HCT116 (cell line): ENCODE measurements around the gene ATP8A2. TPM values are rescaled to one million over a fixed set of nuclear protein-coding genes. Genes with fewer than 3 reads are reported as not detected.

Source experiments
- ATAC-seq: fragments of 200-7000 bp; cut with Tn5 transposase; 2 replicates; pipeline ENCODE4 v1.9.1; 2020; ENCODE audit warnings: mild to moderate bottlenecking, moderate library complexity
- BruUV-seq: library from RNA; stranded (reverse); fragments of 400-500 nt; replicated peaks from 2 replicates; lab custom pipeline; 2021; lab: Mats Ljungman, UMichigan
- CTCF ChIA-PET: fragments of 300-600 bp; sonication (Branson Sonifier 250); formaldehyde crosslinking; loops from one replicate; lab custom pipeline; 2021; ENCODE audit warnings: antibody characterized with exemption; lab: Charles Lee
- POLR2A ChIA-PET: fragments of 300-600, 350-600 bp; sonication (Branson Sonifier 250); formaldehyde crosslinking; loops from one replicate; lab custom pipeline; 2021; ENCODE audit warnings: antibody characterized with exemption; lab: Charles Lee
- RAD21 ChIA-PET, 2 experiments: fragments of 300-600 bp; sonication (Branson Sonifier 250); formaldehyde crosslinking; loops; one replicate each; lab custom pipeline; 2023; ENCODE audit warnings: low total read pairs in 2 of 2; ENCODE audit not compliant: uncharacterized antibody in 2 of 2, unreplicated experiment in 2 of 2, low non-redundant PET in 1 of 2; lab: Charles Lee
- DNase-seq: peaks from one replicate; pipeline ENCODE4 v3.0.0-alpha.2; 2010; ENCODE audit warnings: low read depth, low spot score
- H2AFZ ChIP-seq: fragments of 200-600 bp; shearing (Covaris generic), sonication (generic); 2 replicates; pipeline ENCODE4 v1.6.1; 2017; ENCODE audit warnings: low read depth, mixed run types, mixed read lengths, antibody characterized with exemption, low read length; ENCODE audit not compliant: poor library complexity, severe bottlenecking
- H3K27ac ChIP-seq: 2 replicates; pipeline ENCODE4 v1.5.1; 2012; ENCODE audit warnings: low read depth, low read length
- H3K27me3 ChIP-seq: fragments of 200-600 bp; sonication (generic); 2 replicates; pipeline ENCODE4 v1.6.1; 2016; ENCODE audit warnings: mixed run types, low read length, mixed read lengths; ENCODE audit not compliant: insufficient read depth
- H3K36me3 ChIP-seq, 2 experiments: fragments of 200-500 bp in 1 of 2; fragments of 200-600 bp in 1 of 2; sonication (Bioruptor generic) in 1 of 2; sonication (generic) in 1 of 2; 2 replicates each; pipeline versions ENCODE4 v1.5.1 to v1.6.1; 2014 to 2016; ENCODE audit warnings: low read length in 2 of 2, inconsistent platforms in 1 of 2, mixed read lengths in 1 of 2, mixed run types in 1 of 2; ENCODE audit not compliant: insufficient read depth in 2 of 2, control insufficient read depth in 1 of 2
- H3K4me1 ChIP-seq, 2 experiments: fragments of 200-600 bp in 1 of 2; sonication (generic) in 1 of 2; 2 replicates each; pipeline versions ENCODE4 v1.5.1 to v1.6.1; 2012 to 2017; ENCODE audit warnings: low read length in 2 of 2, inconsistent platforms in 1 of 2, mild to moderate bottlenecking in 1 of 2, mixed read lengths in 1 of 2, mixed run types in 1 of 2, moderate library complexity in 1 of 2; ENCODE audit not compliant: insufficient read depth in 2 of 2, control insufficient read depth in 1 of 2
- H3K4me2 ChIP-seq: fragments of 200-600 bp; sonication (generic); 2 replicates; pipeline ENCODE4 v1.6.1; 2017; ENCODE audit warnings: mixed run types, low read length, mixed read lengths
- H3K4me3 ChIP-seq, 2 experiments: fragments of 200-600 bp in 1 of 2; sonication (generic) in 1 of 2; replicated peaks in 1 of 2; 2 replicates each; pipeline ENCODE4 v1.5.1; 2011 to 2016; ENCODE audit warnings: low read length in 2 of 2, control low read depth in 1 of 2, low read depth in 1 of 2, mild to moderate bottlenecking in 1 of 2, mixed read lengths in 1 of 2, mixed run types in 1 of 2
- H3K79me2 ChIP-seq: fragments of 200-600 bp; sonication (generic); 2 replicates; pipeline ENCODE4 v1.6.1; 2017; ENCODE audit warnings: mild to moderate bottlenecking, mixed run types, low read length, moderate library complexity, mixed read lengths; ENCODE audit not compliant: insufficient read depth
- H3K9ac ChIP-seq: fragments of 200-600 bp; sonication (generic); 2 replicates; pipeline ENCODE4 v1.6.1; 2016; ENCODE audit warnings: low read length, mixed read lengths
- H3K9me2 ChIP-seq: fragments of 200-600 bp; sonication (generic), shearing (Covaris generic); 2 replicates; pipeline ENCODE4 v1.6.1; 2017; ENCODE audit warnings: mixed run types, mild to moderate bottlenecking, moderate library complexity; ENCODE audit not compliant: insufficient read depth
- H3K9me3 ChIP-seq, 2 experiments: fragments of 200-500 bp in 1 of 2; fragments of 200-600 bp in 1 of 2; sonication (Bioruptor generic) in 1 of 2; sonication (generic) in 1 of 2; 2 replicates each; pipeline ENCODE4 v1.6.1; 2014 to 2017; ENCODE audit warnings: low read length in 2 of 2, mixed read lengths in 2 of 2, inconsistent platforms in 1 of 2, low read depth in 1 of 2, mild to moderate bottlenecking in 1 of 2, mixed run types in 1 of 2, moderate library complexity in 1 of 2; ENCODE audit not compliant: control insufficient read depth in 1 of 2, insufficient read depth in 1 of 2
- H4K20me1 ChIP-seq: fragments of 200-600 bp; sonication (generic), shearing (Covaris generic); 2 replicates; pipeline ENCODE4 v1.6.1; 2017; ENCODE audit warnings: mixed run types, mild to moderate bottlenecking, moderate library complexity; ENCODE audit not compliant: insufficient read depth
- ATF3 ChIP-seq: IDR thresholded peaks from 2 replicates; pipeline ENCODE4 v1.6.1; 2012
- CBX3 ChIP-seq: IDR thresholded peaks from 2 replicates; pipeline ENCODE4 v1.6.1; 2012; ENCODE audit warnings: low read depth
- EGR1 ChIP-seq: IDR thresholded peaks from 2 replicates; pipeline ENCODE4 v1.6.1; 2012; ENCODE audit warnings: low read depth
- ELF1 ChIP-seq: IDR thresholded peaks from 2 replicates; pipeline ENCODE4 v1.6.1; 2012; ENCODE audit warnings: low read depth, borderline replicate concordance
- EZH2phosphoT487 ChIP-seq: fragments of 200-600 bp; IDR thresholded peaks from 2 replicates; pipeline ENCODE4 v1.6.1; 2018; ENCODE audit warnings: antibody characterized with exemption, borderline replicate concordance
- FOSL1 ChIP-seq: IDR thresholded peaks from 2 replicates; pipeline ENCODE4 v1.6.1; 2012; ENCODE audit warnings: low read depth
- JUND ChIP-seq: IDR thresholded peaks from 2 replicates; pipeline ENCODE4 v1.6.1; 2012
- MAX ChIP-seq: IDR thresholded peaks from 2 replicates; pipeline ENCODE4 v1.6.1; 2012
- POLR2A ChIP-seq: IDR thresholded peaks from 2 replicates; pipeline ENCODE4 v1.7.0; 2011; ENCODE audit warnings: borderline replicate concordance; ENCODE audit not compliant: insufficient read depth, insufficient read length; ENCODE audit errors: extremely low read depth
- RAD21 ChIP-seq: IDR thresholded peaks from 2 replicates; pipeline ENCODE4 v1.6.1; 2012; ENCODE audit warnings: low read depth, mild to moderate bottlenecking
- REST ChIP-seq: IDR thresholded peaks from 2 replicates; pipeline ENCODE4 v1.6.1; 2012; ENCODE audit warnings: low read depth
- SIN3A ChIP-seq: IDR thresholded peaks from 2 replicates; pipeline ENCODE4 v1.6.1; 2012; ENCODE audit warnings: low read depth
- SRF ChIP-seq: IDR thresholded peaks from 2 replicates; pipeline ENCODE4 v1.6.1; 2012; ENCODE audit warnings: low read depth
- TCF7L2 ChIP-seq: IDR thresholded peaks from 2 replicates; pipeline ENCODE4 v1.7.0; 2011; ENCODE audit warnings: borderline replicate concordance, inconsistent platforms; ENCODE audit not compliant: insufficient read depth, insufficient read length; ENCODE audit errors: extremely low read depth
- YY1 ChIP-seq: IDR thresholded peaks from 2 replicates; pipeline ENCODE4 v1.6.1; 2011; ENCODE audit warnings: low read length, low read depth, moderate library complexity, mild to moderate bottlenecking; ENCODE audit not compliant: insufficient replicate concordance; ENCODE audit errors: extremely low read depth
- ZFX ChIP-seq: fragments of 450-650 bp; IDR thresholded peaks from 2 replicates; pipeline ENCODE4 v1.6.1; 2017
- intact Hi-C: fragments of 100-400 bp; cut with micrococcal nuclease; formaldehyde crosslinking; loops from 2 replicates; pipeline ENCODE4 v1.10.0; 2022
- total RNA-seq: library from RNA; stranded (reverse); gene quantifications from one replicate; pipeline ENCODE4 v1.2.1, GENCODE V29; 2021; ENCODE audit not compliant: unreplicated experiment
- TF ChIP-seq, protein P1 (sequence below), 3 experiments: fragments of 200-600 bp in 1 of 3; sonication (generic) in 1 of 3; IDR thresholded peaks in 2 of 3; conservative IDR thresholded peaks in 1 of 3; 2 replicates each; pipeline ENCODE4 v1.5.1; 2012 to 2017; ENCODE audit warnings: low read depth in 2 of 3, low read length in 2 of 3, antibody characterized with exemption in 1 of 3, borderline replicate concordance in 1 of 3, control low read depth in 1 of 3, mild to moderate bottlenecking in 1 of 3, mixed read lengths in 1 of 3, mixed run types in 1 of 3, moderate library complexity in 1 of 3; ENCODE audit not compliant: insufficient read depth in 1 of 3

Gene ATP8A2
- total RNA-seq, 1 experiment from 2014 or later, result not detected

DNA sequence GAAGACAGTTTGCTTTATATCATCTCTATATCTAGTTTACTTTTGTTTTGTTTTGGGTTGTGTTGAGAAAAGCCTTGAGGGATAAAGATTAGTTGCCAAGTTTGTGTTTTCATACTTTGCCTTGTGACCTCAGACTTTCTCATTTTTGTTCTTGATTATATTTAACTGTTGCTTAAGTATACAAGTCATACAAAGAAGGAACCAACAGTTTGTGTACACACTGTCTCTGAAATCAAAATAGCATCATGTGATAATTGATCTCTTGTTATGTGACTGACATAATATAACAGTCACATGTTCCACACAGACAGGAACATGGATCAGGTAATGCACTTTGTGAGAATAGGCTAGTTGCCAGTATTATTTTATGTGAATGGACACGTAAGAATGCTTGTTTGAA, 609.3 kb downstream of the ATP8A2 start (continued):
- TF ChIP-seq SIN3A, result no peak

- Histone ChIP-seq H3K9ac (no peak overlapping the region), H2AFZ (no peak overlapping the region), H3K4me2 (no peak overlapping the region), H4K20me1 (no peaks in the 10 kb centered on the region), H3K4me1 (no peaks in the 10 kb centered on the region), H3K4me3 (no peak overlapping the region), H3K27me3 (peaks cover 10% of the 10 kb centered on the region), H3K27ac (no peak overlapping the region), H3K9me2 (no peaks in the 10 kb centered on the region), H3K9me3 (no peaks in the 10 kb centered on the region), H3K79me2 (no peaks in the 10 kb centered on the region), H3K36me3 (no peaks in the 10 kb centered on the region)
- intact Hi-C loops, result no loop called here
- no TSS peak for BruUV-seq
- RAD21 ChIA-PET, result no interaction called here
- POLR2A ChIA-PET, result no interaction called here
- CTCF ChIA-PET, result no interaction called here
- no peak for DNase-seq
- no peak for ATAC-seq
- no peak for TF ChIP-seq MAX
- no peak for TF ChIP-seq POLR2A
- TF ChIP-seq FOSL1, result no peak
- TF ChIP-seq CBX3, result no peak
- TF ChIP-seq ATF3, result no peak
- no peak for TF ChIP-seq SIN3A
- TF ChIP-seq EZH2phosphoT487, result no peak
- no peak for TF ChIP-seq JUND
- no peak for TF ChIP-seq REST
- TF ChIP-seq TCF7L2, result no peak
- TF ChIP-seq SRF, result no peak
- no peak for TF ChIP-seq ZFX
- TF ChIP-seq, protein P1, sequence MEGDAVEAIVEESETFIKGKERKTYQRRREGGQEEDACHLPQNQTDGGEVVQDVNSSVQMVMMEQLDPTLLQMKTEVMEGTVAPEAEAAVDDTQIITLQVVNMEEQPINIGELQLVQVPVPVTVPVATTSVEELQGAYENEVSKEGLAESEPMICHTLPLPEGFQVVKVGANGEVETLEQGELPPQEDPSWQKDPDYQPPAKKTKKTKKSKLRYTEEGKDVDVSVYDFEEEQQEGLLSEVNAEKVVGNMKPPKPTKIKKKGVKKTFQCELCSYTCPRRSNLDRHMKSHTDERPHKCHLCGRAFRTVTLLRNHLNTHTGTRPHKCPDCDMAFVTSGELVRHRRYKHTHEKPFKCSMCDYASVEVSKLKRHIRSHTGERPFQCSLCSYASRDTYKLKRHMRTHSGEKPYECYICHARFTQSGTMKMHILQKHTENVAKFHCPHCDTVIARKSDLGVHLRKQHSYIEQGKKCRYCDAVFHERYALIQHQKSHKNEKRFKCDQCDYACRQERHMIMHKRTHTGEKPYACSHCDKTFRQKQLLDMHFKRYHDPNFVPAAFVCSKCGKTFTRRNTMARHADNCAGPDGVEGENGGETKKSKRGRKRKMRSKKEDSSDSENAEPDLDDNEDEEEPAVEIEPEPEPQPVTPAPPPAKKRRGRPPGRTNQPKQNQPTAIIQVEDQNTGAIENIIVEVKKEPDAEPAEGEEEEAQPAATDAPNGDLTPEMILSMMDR (IDR thresholded peaks at IDR 0.05 in 2 of 3, conservative IDR thresholded peaks at IDR 0.05 in 1 of 3; ENCODE audit: borderline replicate concordance in 1 of 3, insufficient read depth in 1 of 3, low read depth in 2 of 3, low read length in 2 of 3), result no peak
- no peak for TF ChIP-seq RAD21
- no peak for TF ChIP-seq ELF1
- TF ChIP-seq YY1, result no peak
- no peak for TF ChIP-seq EGR1
These were observed 611.1 kb downstream of the ATP8A2 start for GRCh38 chr13:25982907-25983306.
